ENCODE measurements around the gene SCARB1.

GRCh38 chr12:124783087-124783486 is 80.6 kb downstream of the SCARB1 start:
- TF ChIP-seq CTCF (IDR thresholded peaks at IDR 0.05): no peak
- no peak for TF ChIP-seq POLR2A (IDR thresholded peaks at IDR 0.05)
